Activated gamma-delta T cell treated with Interleukin-2 at 50 U/mL for 16 hours (primary cell): ENCODE measurements around the gene GAPDH.
"Not testable (repeated sequence)": the region's sequence is repeated elsewhere in the genome, so short reads cannot be mapped to it uniquely, and the experiment has no call there.

Experiments
- DNase-seq: peaks from one replicate; pipeline ENCODE4 v3.0.0-alpha.2; 2020

Gene GAPDH

GRCh38 chr12:6533923-6534694 is at the start of gene GAPDH:
TSS of gene GAPDH (plus strand) at chr12:6534517. CDS start at chr12:6534833, 316 bp downstream.
- DNase-seq: peak; percentile 86

DNA sequence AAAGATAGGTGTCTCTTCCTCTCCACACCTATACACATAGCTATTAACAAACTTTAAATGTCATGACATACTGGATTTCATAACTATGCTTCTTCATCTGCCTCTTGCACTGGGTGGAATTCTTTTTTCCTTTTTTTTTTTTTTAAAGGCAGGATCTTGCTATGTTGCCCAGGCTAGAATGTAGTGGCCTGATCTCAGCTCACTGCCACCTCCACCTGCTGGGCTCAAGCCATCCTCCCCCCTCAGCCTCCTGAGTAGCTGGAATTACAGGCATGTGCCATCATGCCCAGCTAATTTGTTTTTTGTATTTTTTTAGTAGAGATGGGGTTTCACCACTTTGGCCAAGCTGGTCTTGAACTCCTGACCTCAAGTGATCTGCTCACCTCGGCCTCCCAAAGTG is 46.1 kb upstream of the GAPDH start:
- DNase-seq: no peak

DNA sequence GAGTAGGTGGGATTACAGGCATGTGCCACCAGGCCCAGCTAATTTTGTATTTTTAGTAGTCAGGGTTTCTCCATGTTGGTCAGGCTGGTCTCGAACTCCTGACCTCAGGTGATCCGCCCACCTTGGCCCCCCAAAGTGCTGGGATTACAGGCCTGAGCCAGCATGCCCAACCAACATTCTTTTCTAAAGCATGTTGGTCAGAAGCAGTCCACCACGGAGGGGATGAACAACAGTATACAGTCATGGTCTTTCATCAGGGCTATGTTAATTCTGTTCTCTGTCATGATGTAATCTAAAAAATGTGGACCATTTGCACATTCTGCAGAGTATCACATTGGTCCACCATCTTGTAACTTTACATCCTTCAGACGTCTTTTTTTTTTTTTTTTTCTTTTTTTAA is 44.9 kb upstream of the GAPDH start:
- no peak for DNase-seq

DNA sequence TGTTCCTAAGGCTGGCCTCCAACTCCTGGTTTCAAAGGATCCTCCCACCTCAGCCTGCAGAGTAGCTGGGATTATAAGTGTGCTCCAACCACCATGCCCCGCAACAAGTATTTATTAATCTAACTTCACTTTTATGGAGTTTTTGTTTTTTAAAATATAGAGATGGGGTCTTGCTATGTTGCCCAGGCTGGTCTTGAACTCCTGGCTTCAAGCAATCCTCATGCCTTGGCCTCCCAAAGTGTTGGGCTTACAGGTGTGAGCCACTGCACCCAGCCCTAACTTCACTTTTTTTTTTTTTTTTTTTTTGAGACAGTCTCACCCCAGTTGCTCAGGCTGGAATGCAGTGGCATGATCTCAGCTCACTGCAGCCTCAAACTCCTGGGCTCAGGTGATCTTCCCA is 43.6 kb upstream of the GAPDH start:
- DNase-seq: not testable (repeated sequence)

- DNase-seq: peak; percentile 97
Measured at GRCh38 chr12:6492838-6493496, 41.4 kb upstream of the GAPDH start, which contains the start of gene MRPL51. TSS of gene MRPL51 (minus strand) at chr12:6493262. CDS start at chr12:6493136, 126 bp downstream.

DNA sequence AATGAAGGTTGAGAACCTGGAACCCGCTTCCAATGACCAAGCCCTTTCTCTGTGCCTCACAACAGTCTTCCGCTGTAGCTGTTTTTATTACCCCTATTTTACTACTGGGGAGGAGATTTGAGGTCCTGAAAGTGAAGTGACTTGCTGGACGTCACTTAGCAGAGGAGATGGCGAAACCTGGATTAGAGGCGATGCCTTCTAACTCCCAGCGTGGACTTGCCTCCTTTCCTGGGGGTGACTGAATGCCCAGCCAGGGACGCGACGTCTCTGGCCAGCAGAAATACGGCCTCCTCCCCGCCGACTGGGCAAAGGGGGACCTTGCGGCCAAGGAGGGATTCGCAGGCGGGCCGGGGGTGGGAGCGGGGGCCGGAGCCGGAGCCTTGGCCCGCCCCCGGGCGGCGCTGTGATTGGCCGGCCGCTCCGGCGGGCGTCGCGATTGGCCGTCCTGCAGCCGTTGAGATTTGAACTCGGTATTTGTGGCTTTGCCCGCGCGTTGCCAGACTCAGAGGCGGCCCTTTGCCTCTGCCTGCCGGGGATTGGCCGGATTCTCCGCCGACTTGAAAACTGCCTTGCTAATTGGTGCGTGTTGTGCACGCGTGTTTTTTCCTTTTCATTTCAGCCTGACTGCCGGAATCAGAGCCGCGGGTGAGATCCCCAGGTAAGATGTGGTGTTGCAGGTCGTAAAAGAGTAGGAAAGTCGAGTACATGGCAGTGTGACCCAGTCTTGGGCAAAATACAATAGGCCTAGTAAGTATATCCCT is 40.6 kb upstream of the GAPDH start, which contains the start of gene NCAPD2:
TSS of gene NCAPD2 (plus strand) at position 606 of the 761 bp plus-strand sequence. CDS start 997 bp downstream, outside the sequence.
- DNase-seq: peak; percentile 90

GRCh38 chr12:6494258-6494743 is 40.0 kb upstream of the GAPDH start:
- no peak for DNase-seq

DNA sequence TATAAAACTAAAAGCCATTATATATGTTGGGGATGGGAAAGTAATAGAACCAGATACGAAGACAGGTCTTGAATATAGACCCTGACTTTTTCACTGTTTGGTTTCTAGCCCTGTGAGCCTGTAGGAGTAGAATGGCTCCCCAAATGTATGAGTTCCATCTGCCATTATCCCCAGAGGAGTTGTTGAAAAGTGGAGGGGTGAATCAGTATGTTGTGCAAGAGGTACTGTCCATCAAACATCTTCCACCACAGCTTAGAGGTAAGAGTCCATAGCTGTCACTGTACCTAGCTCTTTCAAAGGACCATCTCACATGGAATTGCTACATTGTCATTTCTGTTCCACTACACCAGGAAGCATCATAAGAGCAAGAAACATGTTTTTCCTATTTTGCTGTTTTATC is 39.3 kb upstream of the GAPDH start:
- no peak for DNase-seq

DNA sequence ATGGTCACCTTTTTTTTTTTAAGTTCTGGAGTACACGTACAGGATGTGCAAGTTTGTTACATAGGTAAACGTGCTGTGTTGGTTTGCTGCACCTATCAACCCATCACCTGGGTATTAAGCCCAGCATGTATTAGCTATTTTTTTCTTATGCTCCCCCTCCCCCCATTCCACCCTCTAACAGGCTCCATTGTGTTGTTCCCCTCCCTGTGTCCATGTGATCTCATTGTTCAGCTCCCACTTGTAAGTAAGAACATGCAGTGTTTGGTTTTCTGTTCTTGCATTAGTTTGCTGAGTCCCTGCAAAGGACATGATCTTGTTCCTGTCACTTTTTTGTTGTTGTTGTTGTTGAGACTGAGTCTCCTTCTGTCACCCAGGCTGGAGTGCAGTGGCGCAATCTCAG is 37.0 kb upstream of the GAPDH start:
- DNase-seq: not testable (repeated sequence)

- no peak for DNase-seq
Measured at GRCh38 chr12:6500466-6500865, 33.9 kb upstream of the GAPDH start.

DNA sequence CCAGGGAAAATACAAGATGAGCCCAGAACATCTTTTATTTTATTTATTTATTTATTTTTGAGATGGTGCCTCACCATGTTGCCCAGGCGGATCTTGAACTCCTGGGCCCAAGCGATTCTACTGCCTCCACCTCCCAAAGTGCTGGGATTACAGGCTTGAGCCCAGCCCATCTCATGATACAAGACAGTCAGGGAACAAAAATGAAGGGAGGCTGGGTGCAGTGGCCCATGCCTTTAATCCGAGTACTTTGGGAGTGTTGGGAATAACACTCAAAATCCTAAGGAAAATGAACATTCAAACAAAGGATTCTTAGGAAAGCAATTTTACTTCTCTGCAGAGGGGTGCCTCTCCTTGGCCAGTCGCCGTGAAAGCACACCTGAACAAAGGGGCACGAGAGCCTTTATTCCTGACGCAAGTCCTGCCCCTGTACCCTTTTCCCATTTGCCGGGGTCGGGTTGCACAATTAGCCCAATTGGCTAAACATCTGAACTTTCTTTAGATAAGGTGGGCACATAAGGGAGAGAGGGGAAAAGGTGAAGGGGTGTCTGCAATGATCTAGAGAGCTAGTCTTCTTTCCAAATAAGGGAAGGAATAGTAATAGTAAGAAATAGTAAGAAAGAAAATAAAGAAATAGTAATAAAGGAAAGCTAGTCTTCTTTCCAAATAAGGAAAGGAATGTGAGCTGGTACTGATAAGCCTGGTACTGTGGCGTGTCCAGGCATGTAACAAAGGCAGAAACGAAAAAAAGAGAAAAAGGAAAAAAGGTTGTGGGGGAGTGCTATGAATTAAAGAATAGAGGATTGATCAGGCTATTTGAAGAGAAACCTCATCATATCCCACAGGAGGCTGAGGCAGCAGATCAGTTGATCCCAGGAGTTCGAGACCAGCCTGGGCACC is 27.0 kb upstream of the GAPDH start:
- DNase-seq: no peak

DNA sequence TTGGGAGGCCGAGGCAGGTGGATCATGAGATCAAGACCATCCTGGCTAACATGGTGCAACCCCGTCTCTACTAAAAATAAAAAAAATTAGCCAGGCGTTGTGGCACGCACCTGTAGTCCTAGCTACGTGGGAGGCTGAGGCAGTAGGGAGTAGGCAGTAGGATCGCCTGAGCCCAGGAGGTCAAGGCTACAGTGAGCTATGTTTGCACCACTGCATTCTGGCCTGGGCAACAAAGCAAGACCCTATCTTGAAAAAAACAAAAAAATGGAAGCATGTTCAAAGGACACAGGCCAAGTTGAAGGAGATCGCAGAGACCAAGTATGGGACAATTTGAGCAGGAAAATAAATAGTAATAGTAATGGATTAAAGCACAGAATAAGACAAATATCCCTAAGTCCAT is 26.2 kb upstream of the GAPDH start:
- no peak for DNase-seq

GRCh38 chr12:6520186-6520585 is 14.1 kb upstream of the GAPDH start:
- no peak for DNase-seq

- no peak for DNase-seq
Measured at GRCh38 chr12:6522193-6522592, 12.1 kb upstream of the GAPDH start.

GRCh38 chr12:6523708-6524107 is 10.6 kb upstream of the GAPDH start:
- no peak for DNase-seq

- DNase-seq: no peak
Measured at GRCh38 chr12:6524648-6525047, 9.7 kb upstream of the GAPDH start.

- DNase-seq: no peak
Measured at GRCh38 chr12:6526201-6526600, 8.1 kb upstream of the GAPDH start.

GRCh38 chr12:6526766-6527525 is 7.4 kb upstream of the GAPDH start:
- DNase-seq: no peak

- no peak for DNase-seq
Measured at GRCh38 chr12:6527711-6528110, 6.6 kb upstream of the GAPDH start.

DNA sequence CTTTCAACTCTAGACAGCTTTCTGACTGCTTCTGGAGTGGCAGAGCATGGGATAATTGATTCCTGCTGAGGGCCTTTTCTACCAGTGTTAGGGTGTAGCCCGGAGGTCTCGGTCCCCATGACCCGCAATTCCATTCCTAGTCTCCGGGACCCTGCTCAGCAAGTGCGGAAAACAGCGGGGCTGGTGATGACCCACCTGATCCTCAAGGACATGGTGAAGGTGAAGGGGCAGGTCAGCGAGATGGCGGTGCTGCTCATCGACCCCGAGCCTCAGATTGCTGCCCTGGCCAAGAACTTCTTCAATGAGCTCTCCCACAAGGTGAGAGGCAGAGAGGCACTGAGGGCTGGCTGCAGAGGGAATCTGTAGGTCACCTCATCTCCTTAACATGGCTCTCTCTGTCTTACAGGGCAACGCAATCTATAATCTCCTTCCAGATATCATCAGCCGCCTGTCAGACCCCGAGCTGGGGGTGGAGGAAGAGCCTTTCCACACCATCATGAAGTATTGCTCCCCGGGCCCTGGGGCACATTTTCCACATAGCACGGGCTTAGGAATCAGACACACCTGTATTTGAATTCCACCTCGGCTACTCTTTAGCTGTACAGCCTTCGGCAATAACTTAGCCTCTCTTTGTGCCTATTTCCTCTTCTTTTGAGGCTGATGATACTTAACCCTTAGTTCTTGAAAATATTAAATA is 5.6 kb upstream of the GAPDH start:
- DNase-seq: no peak

DNA sequence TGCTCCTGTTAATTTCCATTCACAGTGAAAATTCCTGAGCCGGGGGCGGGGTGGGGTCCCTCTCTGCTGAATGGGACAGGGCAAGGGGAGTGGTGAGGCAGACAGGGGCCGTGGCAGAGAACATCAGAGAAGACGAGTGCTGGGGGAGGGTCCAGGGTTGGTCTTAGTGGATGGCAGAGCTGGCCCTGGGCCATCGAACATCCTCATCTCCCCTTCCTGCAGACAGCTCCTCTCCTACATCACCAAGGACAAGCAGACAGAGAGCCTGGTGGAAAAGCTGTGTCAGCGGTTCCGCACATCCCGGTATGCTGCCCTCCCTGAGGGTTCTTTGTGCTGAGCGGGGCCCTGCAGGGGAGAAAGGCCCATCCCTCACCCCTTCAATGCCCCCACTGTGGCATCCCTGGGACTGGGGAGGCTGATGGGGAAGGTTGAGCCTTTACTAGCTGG is 5.0 kb upstream of the GAPDH start:
- no peak for DNase-seq
